ENCODE data around the gene NENF.
A peak's percentile ranks its signal among the peaks of the same experiment; 100 is the strongest.

NENF gene

GRCh38 chr1:212482637-212483441 is 50.1 kb downstream of the NENF start:
- no peak for DNase-seq

GRCh38 chr1:212484701-212485570 is 52.2 kb downstream of the NENF start:
- no peak for DNase-seq

- DNase-seq: no peak
These were observed 52.8 kb downstream of the NENF start for GRCh38 chr1:212485571-212485912.

- DNase-seq: peak; percentile 26
These were observed 53.3 kb downstream of the NENF start for GRCh38 chr1:212485913-212486618.

GRCh38 chr1:212486619-212486975 is 53.9 kb downstream of the NENF start:
- DNase-seq: no peak

- DNase-seq: no peak
These were observed 54.6 kb downstream of the NENF start for GRCh38 chr1:212487286-212487685.

- DNase-seq: no peak
These were observed 55.2 kb downstream of the NENF start for GRCh38 chr1:212487774-212488435.

- DNase-seq: peak; percentile 10
These were observed 55.9 kb downstream of the NENF start for GRCh38 chr1:212488436-212489283.

- DNase-seq: no peak
These were observed 56.7 kb downstream of the NENF start for GRCh38 chr1:212489284-212489859.

GRCh38 chr1:212490276-212490675 is 57.6 kb downstream of the NENF start:
- no peak for DNase-seq

GRCh38 chr1:212491454-212491853 is 58.7 kb downstream of the NENF start:
- DNase-seq: no peak
